A549 treated with ZK216348 at 1 μM for 4 hours (cell line): Measurements from ENCODE around the gene SLX1B. TPM values are rescaled to one million over a fixed set of nuclear protein-coding genes. Genes with fewer than 3 reads are reported as not detected.

Experiments
- total RNA-seq: library from RNA; stranded (reverse); fragments of 200-300 nt; extraction: Qiagen RNA extraction; gene quantifications from 5 replicates; pipeline ENCODE4 v1.2.3, GENCODE V29; 2022; ENCODE audit warnings: low read depth

Gene SLX1B
- total RNA-seq = 64.5 to 95.7 TPM (median 78.3 TPM) in 5 replicates

DNA sequence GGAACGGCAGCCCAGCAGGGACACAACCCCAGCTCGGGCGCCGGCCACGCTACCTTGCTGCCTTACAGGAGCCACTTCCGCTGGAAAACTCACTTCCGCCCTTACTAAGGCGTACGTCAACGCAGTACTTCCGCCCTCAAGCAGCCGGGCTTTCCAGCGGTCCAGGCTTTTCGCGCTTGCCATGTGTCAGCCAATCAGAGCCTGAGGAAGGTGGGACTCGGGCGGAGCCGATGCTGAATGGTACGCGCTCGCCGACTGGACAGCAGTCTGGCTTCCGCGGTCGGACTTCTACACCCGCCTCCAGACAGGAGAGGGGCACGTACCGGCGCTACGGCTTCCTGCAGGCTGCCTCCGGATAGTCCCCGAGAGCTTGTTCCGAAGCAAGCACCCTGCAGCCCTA lies at the start of gene SLX1B, which contains the start of gene BOLA2:
TSS of gene SLX1B (plus strand) at position 265 of the 400 bp plus-strand sequence.
TSS of gene BOLA2 (minus strand) at position 83 of the 400 bp plus-strand sequence. CDS start 98 bp downstream, outside the sequence.

DNA sequence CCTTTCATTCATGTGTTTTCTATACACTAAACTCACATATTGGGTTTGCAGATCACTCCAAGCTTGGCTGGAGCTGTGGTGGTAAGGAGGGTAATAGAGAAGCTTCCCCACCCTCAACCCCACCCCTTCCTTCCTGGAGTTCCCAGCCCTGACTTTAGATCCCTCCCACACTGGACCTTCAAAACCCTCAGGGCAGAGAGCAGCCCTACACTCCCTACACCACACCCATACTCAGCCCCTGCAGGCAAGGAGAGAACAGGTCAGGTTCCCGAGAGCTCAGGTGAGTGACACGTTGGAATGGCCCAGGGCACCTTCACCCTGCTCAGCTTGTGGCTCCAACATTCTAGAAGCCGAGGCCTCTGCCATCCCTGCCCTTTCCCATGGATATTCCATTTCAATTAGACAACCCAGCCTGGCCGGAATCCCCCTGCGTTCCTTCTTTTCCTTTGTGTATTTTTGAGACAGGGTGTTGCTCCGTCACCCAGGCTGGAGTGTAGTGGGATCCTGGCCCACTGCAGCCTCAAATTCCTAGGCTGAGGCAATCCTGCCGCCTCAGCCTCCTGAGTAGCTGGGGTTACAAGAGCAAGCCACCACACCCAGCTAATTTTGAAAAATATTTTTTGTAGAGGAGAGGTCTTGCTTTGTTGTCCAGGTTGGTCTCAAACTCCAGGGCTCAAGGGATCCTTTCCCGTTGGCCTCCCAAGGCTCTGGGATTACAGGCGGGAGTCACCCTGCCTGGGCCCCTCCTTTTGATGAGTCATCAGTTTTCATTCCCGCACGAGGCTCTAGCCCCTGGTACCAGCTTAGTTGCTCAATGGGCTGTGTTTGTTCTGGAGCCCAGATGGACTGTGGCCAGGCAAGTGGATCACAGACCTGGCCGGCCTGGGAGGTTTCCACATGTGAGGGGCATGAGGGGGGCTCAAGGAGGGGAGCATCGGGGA lies 5.6 kb downstream of the SLX1B start, which contains the start of gene SULT1A4:
TSS of gene SULT1A4 (plus strand) at position 208 of the 941 bp plus-strand sequence. CDS start 1,473 bp downstream, outside the sequence.

DNA sequence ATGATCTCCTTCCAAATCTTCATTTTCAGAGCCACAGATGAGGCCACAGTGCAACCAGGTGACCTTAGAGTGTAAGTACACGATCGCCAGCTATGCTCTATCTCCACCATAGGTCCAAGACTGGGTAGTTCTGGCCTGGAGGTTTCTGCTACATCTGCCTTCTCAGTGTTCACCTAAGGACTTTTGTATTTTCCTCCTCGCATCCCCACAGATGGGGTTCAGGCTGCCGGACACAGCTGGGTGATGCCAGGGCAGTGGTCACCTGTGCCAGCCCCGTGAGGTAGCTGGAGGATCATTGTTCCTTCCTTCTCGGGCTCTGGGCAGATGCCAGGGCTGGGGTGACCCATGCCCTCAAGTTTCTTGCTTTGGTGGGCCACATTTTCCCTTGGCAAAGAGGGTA lies 52.0 kb downstream of the SLX1B start, which contains the start of gene NPIPB12:
TSS of gene NPIPB12 (minus strand) at position 101 of the 400 bp plus-strand sequence.

Other genes with a start within 250 kb of the SLX1B start
- gene NPIPB11, start 47.8 kb upstream of the SLX1B start, total RNA-seq = 1.1 to 2.4 TPM (median 1.4 TPM) in 5 replicates
- 9.9 to 29.1 TPM (median 29.0 TPM) in 5 replicates for gene BOLA2, start 182 bp upstream of the SLX1B start, total RNA-seq
- 24.2 to 43.1 TPM (median 28.8 TPM) in 5 replicates for gene SULT1A4, start 5.4 kb downstream of the SLX1B start, total RNA-seq
- gene NPIPB12, start 51.9 kb downstream of the SLX1B start, total RNA-seq = 26.9 to 43.7 TPM (median 34.9 TPM) in 5 replicates
- 0.08 TPM in 1 of 5 replicates, not detected in the others for gene SPN, start 208.7 kb downstream of the SLX1B start, total RNA-seq
- 0.31 to 1.1 TPM (median 0.87 TPM) in 5 replicates for gene QPRT, start 224.6 kb downstream of the SLX1B start, total RNA-seq